ENCODE measurements around the gene MTERF1.

The MTERF1 gene

GRCh38 chr7:91832493-91833045 is 47.9 kb downstream of the MTERF1 start:
- DNase-seq (ENCODE audit: low read depth), result no peak

- no peak for DNase-seq (ENCODE audit: low read depth)
Measured at GRCh38 chr7:91827169-91827568, 53.3 kb downstream of the MTERF1 start.

GRCh38 chr7:91826377-91826776 is 54.1 kb downstream of the MTERF1 start:
- no peak for DNase-seq (ENCODE audit: low read depth)

GRCh38 chr7:91824201-91824600 is 56.3 kb downstream of the MTERF1 start:
- DNase-seq (ENCODE audit: low read depth), result no peak

Data from activated T-helper 9 cell treated with anti-CD3 and anti-CD28 coated beads, Interleukin-2, amount 50 U/mL, for 16 hours (primary cell).